COR-L47 (cell line): ENCODE results near the gene ENTPD8.

Experiments
- DNase-seq: peaks from one replicate; lab custom pipeline; 2025; lab: John Stamatoyannopoulos, UW

Gene ENTPD8, protein sequence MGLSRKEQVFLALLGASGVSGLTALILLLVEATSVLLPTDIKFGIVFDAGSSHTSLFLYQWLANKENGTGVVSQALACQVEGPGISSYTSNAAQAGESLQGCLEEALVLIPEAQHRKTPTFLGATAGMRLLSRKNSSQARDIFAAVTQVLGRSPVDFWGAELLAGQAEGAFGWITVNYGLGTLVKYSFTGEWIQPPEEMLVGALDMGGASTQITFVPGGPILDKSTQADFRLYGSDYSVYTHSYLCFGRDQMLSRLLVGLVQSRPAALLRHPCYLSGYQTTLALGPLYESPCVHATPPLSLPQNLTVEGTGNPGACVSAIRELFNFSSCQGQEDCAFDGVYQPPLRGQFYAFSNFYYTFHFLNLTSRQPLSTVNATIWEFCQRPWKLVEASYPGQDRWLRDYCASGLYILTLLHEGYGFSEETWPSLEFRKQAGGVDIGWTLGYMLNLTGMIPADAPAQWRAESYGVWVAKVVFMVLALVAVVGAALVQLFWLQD

GRCh38 chr9:137441289-137441934 is at the start of gene ENTPD8:
Gene ENTPD8, minus strand, starts transcription at chr9:137441357. Its CDS starts 3,072 bp downstream, at chr9:137438285.
- peak; percentile 83 for DNase-seq

DNA sequence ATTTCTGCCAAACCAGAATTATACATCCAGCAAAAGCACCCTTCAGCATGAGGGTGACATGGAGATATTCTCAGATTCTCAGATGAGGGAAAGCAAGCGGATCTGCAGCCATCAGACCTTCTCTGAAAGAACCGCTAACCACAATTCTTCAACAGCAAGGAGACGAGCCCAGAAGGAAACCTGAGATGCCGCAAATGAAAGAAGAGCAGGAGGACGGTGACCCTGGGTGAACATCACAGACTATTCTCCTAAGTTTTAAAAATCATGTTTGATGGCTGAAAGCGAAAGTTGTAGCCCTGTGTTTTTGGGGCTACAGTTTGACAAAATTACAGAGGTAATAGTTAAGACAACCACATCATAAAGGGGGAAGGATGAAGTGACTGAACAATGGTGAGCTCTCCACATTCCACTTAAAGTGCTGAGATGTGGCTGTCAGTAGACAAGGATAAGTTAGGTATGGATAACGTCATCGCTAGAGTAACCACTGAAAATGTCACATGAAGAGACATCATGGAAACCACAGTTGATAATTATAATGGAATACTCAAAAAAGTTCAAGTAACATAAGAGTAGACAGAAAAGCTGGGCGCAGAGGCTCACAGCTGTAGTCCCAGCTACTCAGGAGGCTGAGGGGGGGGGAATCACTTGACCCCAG is 49.5 kb upstream of the ENTPD8 start:
- DNase-seq = no peak

GRCh38 chr9:137488906-137489305 is 47.7 kb upstream of the ENTPD8 start:
- no peak for DNase-seq

DNA sequence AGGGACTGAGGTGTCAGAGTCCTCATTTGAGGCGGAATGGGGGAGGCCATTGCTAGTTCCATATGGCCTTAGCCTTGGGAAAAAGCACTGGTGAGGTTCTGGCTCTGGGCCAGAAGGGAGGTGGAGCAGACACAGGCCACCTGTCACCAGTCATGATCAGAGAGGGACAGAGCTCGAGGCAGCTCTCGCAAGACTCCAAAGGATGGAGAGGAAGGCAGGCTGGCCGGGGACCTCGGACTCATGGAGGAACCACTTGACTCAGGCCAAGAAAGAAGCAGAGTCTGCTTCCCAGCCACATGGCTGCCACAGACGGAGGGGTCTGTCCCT is 47.1 kb upstream of the ENTPD8 start:
- DNase-seq = peak; percentile 66

DNA sequence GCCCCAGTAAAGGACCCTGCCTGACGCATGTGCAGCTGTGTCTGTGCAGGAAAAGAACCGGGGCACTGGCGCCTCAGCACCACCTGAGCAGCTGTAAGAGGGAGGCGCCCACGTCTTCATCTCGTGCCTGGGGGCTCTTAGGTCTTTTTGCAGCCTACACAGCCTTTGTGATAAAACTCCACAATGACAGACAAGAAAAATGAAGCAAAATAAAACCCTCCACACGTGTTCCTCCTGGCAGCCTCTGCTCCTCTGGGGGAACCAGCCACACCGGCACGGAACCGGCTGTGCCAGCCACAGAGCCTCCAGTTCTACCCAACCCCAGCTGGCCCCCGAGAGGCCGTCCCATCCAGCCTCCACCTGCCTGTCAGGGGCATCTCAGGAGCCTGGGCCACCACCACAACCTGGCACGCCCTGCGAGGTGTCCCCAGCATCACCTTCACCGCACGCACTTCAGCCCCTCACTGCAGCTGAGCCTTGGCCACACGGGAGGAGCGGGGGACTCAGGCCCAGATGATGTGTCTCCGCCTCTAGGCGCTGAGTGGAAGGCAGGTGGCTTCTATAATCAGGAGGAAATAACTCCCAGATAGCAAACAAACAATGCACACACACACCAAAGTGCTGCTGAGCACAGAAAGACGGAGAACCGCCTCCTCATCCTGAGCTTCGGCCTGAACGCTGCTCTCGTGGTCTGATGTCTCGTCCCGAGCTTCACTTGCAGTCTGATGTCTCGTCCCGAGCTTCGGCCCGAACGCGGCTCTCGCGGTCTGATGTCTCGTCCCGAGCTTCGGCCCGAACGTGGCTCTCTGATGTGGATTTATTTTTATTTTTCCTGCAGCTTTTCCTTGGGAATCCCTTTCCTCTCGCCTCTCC is 46.5 kb upstream of the ENTPD8 start:
- DNase-seq = peak; percentile 80

DNA sequence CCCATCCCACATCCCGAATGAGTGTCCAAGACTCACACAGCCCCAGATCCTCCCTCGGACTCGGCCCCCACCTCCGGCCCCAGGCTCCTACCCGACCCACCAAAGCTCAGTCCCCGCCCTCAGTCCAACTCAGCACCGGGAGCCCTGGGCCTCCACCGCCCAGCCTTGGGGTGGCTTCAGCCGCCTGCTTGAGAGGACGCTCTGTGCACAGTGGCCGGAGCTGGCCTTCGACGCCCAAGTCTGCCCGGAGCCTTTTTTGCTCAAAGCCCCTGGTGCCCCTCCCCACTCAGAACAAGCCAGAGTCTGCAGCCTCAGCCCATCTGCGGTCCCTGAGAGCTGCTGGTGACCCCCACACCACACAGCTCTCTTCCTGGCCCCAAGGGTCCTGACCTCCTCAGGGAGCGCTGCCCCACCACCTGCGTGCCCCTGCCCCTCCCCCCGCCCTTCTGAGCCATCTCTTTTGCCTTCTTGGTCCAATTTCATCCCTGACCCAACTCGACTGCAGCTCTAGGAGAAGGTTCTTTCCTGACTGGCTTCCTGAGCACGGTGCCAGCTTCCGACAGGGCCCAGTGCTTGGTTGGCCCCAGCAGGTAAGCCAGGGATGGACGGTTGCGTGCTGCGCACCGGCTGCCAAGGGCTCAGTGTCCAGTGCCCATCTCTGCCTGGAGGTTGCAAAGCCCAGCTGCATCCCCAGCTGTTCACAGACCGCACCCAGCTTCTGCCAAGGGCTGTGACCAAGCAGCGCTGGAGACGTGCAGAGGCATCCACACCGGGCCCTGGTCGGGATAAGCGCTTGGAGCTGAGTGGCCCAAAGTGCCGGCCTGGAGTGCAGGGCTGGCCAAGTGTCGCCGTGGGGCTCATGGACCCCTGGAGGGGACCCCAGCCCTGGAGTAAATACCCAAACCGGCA is 45.6 kb upstream of the ENTPD8 start:
- no peak for DNase-seq

DNA sequence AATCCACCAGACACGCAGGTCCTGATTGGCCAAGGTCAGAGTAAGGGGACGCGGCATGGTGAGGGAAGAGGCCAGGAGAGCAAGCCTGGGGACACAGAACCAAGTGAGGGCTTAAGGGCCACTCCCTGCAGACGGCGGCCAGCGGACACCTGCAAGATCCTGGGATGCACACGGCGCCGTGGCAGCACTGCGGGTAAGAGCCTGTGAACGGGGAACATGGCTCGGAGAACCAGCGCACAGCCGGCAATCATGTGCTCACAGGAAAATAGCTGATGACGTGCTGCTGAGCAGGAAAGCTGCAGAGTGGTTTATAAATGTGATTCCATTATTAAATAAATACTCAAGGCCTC is 45.0 kb upstream of the ENTPD8 start:
- no peak for DNase-seq

DNA sequence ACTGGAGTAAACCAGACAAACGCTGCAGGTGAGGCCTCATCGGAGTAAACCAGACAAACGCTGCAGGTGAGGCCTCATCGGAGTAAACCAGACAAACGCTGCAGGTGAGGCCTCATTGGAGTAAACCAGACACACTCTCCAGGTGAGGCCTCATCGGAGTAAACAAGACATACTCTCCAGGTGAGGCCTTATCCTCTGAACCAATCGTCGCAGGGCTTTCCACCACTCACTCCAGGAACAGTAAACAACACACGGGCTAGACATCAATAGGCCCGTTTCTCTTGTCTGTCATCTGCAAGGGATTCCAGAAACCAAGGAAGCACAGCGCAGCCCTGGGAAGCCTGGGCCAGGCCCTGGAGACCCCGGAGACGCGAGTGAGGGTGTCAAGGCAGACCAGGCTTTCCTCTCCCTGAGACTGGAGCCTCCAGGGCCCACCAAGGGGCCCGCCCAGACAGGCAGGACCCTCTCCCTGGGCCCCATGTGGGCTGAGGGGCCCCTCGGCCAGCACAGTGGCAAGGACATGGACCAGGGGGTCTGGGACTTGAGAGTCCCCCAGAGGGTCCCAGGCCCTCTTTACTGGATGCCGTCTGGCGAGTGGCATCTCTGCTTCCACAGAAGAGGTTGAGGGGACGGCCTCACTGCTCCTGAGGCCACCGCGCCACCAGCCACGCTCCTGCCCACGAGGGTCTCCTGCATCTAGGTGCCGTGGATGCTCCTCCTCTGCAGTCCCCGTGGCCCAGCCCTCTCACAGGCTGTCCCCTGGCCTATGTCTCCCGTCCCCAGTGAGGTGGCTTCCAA is 44.4 kb upstream of the ENTPD8 start:
- DNase-seq = no peak

- no peak for DNase-seq
These were observed 43.6 kb upstream of the ENTPD8 start for GRCh38 chr9:137484551-137485315.

DNA sequence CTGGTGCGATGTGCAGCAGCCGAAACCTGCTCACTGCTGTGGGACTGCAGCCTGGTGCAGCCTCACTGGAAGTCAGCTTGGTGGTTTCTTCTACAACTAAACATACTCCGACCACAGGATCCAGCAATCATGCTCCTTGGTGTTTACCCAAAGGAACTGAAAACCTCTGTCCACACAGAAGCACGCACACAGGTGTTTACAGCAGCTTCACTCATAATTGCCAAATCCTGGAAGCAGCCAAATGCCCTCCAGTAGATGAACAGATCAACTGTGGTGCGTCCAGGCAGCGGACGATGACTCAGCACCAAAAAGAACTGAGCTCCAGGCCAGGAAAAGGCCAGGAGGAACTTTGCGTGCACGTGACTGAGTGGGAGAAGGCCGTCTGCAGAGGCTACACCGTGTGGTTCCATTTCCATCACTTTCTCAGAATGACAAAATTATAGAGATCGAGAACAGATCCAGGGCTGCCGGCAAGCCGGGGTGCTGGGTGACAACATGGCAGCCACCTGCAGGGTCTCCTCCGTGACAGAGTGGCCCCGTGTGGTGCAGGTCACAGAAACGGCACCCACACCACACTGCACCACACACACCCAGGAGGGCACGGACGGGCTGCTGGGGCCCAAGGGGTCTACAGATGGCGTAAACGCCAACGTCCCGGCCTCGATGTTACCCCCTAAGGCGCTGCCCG is 41.1 kb upstream of the ENTPD8 start:
- no peak for DNase-seq

DNA sequence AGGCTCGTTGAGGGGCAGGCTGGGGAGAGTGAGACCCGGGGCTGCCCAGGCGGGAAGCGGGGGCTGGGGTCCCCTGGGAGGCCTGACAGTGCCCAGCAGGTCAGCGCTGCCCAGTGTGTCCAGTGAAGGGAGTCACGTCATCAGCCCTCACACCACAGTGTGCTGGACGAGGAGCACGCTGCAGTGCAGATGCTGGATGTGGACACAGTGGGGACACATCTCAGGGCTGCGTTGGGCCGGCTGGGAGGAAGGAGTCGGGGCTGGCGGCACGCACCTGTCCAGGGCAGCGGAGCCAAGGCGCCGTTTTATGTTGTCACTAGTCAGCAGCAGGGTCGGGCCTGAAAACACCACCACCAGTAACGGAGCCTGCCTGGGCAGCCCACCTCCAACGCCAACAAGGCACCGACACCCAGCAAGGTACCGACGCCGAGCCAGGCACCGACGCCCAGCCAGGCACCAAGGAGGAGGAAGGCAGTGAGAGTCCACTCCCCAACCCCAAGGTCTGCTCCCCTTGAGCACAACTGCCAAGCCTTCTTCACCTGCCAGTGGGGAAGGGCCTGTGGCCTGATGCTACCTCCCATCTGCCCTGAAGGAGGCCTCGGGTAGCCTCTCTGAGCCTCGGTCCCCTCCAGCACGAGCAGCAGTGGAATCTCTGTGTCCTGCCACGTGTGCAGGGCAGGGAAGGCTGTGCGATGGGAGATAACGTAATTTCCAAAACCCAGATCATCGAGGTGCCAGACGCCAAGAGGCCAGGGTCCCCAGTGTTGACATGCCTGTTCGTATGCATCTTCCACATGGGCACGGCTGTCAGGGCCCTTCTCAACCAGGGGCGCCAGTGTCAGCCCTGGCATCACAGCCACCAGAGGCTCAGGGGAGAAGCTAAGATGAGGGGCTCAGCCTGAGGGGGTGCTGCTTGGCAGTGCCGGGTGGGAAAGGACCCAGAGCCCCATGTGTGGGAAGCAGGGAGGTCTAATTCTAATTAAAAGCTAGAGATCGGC is 39.8 kb upstream of the ENTPD8 start:
- DNase-seq = no peak

DNA sequence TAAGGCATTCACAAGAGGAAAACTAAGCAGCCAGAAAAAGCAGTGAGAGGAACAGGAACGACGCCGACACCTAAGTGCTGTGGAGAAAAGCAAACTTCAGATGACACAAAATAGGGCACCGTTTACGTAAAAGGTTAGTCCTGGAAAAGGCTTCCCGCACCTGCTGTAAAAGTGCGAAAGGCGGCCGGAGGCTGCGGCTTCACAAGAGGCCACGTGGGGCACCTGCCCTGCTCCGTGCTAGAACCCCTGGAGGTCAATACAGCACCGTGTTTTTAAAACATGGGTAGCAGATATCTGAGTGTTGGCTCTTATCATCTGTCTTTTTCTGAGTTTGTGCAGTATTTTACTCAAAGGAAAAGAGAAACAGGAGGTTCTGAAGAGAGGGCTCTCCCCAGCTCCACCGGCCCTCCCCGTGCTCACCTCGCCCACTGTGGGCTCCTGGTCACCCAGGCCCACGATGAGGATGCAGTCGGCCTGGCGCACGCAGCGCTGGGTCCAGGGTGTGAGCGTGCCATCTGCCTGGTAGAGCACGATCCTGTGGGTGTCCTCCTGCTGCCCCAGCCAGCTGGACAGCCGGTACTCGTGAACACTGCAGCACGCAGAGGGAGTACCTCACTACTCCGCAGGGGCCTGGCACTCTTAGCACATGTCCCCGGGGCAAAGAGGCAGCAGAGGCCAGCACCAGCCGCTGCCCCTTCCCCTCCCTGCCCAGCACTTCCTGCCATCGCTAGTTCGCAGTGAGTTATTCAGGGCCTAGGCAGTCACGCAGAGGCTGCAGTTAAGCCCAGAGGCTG is 38.9 kb upstream of the ENTPD8 start:
- no peak for DNase-seq

DNA sequence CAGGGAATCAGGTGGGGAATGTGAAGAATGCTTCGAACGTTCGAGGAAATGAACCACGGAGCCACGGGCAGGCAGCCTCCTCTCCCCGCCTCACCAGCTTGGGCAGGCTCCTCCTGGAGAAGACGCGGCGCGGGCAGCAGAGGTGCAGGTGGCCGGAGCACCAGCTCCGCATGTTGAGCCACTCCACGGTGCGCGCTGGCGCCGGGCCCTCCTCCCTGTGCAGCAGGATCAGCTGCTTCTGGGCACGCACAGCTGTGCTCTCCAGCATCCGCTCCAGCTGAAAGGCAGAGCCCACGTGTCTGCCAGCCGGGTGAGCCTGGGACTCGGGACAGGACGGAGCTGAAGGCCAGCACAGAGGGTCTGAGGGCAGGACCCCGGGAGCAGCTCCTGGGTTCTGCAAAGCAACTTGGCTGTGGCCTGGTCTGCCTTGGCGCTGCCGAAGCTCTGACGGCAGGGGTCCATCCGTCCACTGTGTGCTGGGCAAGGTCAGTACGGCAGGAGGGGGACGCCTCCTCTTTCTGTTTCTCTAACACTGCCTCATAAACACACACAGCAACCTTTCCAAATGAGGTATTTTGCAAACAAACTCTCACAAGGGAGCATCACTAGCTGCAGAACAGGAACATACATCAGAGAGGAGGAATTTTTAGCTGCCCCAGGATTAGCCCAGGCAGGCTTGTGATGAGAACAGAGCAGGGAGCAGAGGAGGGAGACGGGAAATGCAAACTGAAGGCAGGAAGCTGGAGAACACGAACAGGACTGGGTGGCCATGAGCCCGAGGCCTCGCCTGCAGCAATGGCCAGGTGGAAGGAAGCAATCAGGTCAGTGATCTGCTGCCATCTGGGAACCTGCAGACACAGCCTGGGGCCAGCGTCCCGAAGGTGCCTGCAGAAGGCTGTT is 38.1 kb upstream of the ENTPD8 start:
- DNase-seq = peak; percentile 33

GRCh38 chr9:137478613-137478961 is 37.4 kb upstream of the ENTPD8 start:
- no peak for DNase-seq

DNA sequence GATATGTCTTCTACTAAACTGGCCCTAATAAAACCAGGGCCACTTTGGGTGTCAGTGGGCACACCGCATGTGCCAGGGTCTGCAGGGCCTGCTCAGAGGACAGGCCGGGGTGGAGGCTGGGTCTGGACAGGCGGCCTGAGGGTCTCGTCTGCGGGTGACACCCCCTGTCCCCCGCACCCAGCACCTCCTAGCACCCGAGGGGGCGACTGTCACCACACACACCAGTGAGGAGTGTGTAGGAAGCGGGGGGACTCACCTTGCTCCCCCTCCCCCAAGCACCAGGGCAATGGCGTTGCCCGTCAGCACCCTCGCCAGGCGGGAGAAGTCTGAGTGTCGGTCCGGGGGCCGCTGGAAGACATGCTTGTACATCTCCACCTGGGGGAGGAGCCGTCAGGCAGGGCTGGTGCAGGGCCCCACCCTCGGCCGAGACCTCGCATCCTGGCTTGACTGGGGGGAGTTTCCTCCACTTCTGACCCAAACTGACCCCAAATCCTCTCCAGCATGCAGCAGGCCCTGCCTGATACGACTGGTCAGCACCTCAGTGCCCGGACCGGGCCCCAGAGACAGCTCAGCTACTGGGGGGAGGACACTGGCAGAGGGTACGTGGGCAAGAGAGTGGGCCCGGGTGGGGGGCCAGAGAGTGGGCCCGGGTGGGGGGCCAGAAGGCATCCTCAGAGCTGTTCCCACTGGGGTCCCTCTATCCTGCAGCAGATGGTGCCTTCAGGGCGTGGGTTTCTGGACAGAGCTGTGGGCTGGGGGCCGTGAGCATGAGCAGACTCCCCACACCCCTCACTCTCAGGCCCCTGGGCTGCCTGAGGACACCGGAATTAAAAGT is 36.8 kb upstream of the ENTPD8 start:
- no peak for DNase-seq
